H9 (cell line): ENCODE results near the gene AP4B1. TPM values are rescaled to one million over a fixed set of nuclear protein-coding genes. Genes with fewer than 3 reads are reported as not detected.

Experiments
- DNase-seq: peaks from one replicate; pipeline ENCODE4 v3.0.0-alpha.2; 2017
- H2AFZ ChIP-seq: one replicate; pipeline ENCODE4 v1.6.1; 2013; ENCODE audit warnings: mild to moderate bottlenecking, low read length, control low read depth, moderate library complexity
- H2AK5ac ChIP-seq: 2 replicates; pipeline ENCODE4 v1.6.1; 2013; ENCODE audit warnings: low read length, control low read depth, mixed read lengths; ENCODE audit not compliant: insufficient read length
- H2BK120ac ChIP-seq: one replicate; pipeline ENCODE4 v1.6.1; 2013; ENCODE audit warnings: low read depth, mild to moderate bottlenecking, low read length, control low read depth, inconsistent platforms; ENCODE audit not compliant: poor library complexity, severe bottlenecking
- H2BK12ac ChIP-seq: 2 replicates; pipeline ENCODE4 v1.6.1; 2013; ENCODE audit warnings: low read length, control low read depth, mixed read lengths, low read depth; ENCODE audit not compliant: insufficient read length
- H2BK15ac ChIP-seq: 2 replicates; pipeline ENCODE4 v1.6.1; 2013; ENCODE audit warnings: low read depth, low read length, control low read depth
- H2BK20ac ChIP-seq: one replicate; pipeline ENCODE4 v1.6.1; 2013; ENCODE audit warnings: low read depth, mild to moderate bottlenecking, low read length, control low read depth, inconsistent platforms; ENCODE audit not compliant: poor library complexity, severe bottlenecking
- H2BK5ac ChIP-seq: 2 replicates; pipeline ENCODE4 v1.6.1; 2013; ENCODE audit warnings: low read length, control low read depth, mixed read lengths; ENCODE audit not compliant: insufficient read length
- H3K14ac ChIP-seq: 2 replicates; pipeline ENCODE4 v1.6.1; 2013; ENCODE audit warnings: low read length, control low read depth; ENCODE audit not compliant: insufficient read depth
- H3K18ac ChIP-seq: 2 replicates; pipeline ENCODE4 v1.6.1; 2013; ENCODE audit warnings: low read depth, mild to moderate bottlenecking, mixed read lengths, low read length, control low read depth; ENCODE audit not compliant: insufficient read length
- H3K23ac ChIP-seq: 2 replicates; pipeline ENCODE4 v1.6.1; 2013; ENCODE audit warnings: low read length, control low read depth, mixed read lengths, low read depth; ENCODE audit not compliant: insufficient read length
- H3K23me2 ChIP-seq: 2 replicates; pipeline ENCODE4 v1.6.1; 2013; ENCODE audit warnings: low read depth, mild to moderate bottlenecking, mixed read lengths, low read length, control low read depth; ENCODE audit not compliant: insufficient read length, poor library complexity, severe bottlenecking
- H3K27ac ChIP-seq: 2 replicates; pipeline ENCODE4 v1.5.1; 2013; ENCODE audit warnings: low read length, control low read depth, mixed read lengths, low read depth; ENCODE audit not compliant: insufficient read length
- H3K27me3 ChIP-seq: 2 replicates; pipeline ENCODE4 v1.6.1; 2013; ENCODE audit warnings: low read length, control low read depth, inconsistent platforms; ENCODE audit not compliant: insufficient read depth
- H3K4ac ChIP-seq: 2 replicates; pipeline ENCODE4 v1.6.1; 2013; ENCODE audit warnings: low read depth, mild to moderate bottlenecking, control low read depth, inconsistent platforms, low read length, moderate library complexity
- H3K4me1 ChIP-seq: 2 replicates; pipeline ENCODE4 v1.6.1; 2013; ENCODE audit warnings: low read length, control low read depth, inconsistent platforms; ENCODE audit not compliant: insufficient read depth
- H3K4me2 ChIP-seq: 2 replicates; pipeline ENCODE4 v1.6.1; 2013; ENCODE audit warnings: low read length, control low read depth, mixed read lengths; ENCODE audit not compliant: insufficient read length, insufficient read depth
- H3K56ac ChIP-seq: 2 replicates; pipeline ENCODE4 v1.6.1; 2013; ENCODE audit warnings: low read depth, mild to moderate bottlenecking, mixed read lengths, low read length, control low read depth; ENCODE audit not compliant: insufficient read length
- H3K79me1 ChIP-seq: 2 replicates; pipeline ENCODE4 v1.6.1; 2013; ENCODE audit warnings: low read depth, mild to moderate bottlenecking, moderate library complexity, low read length, control low read depth, inconsistent platforms; ENCODE audit not compliant: insufficient read depth, poor library complexity, severe bottlenecking
- H3K79me2 ChIP-seq: 2 replicates; pipeline ENCODE4 v1.6.1; 2013; ENCODE audit warnings: low read length, control low read depth, inconsistent platforms; ENCODE audit not compliant: insufficient read depth
- H3K9ac ChIP-seq: 2 replicates; pipeline ENCODE4 v1.6.1; 2013; ENCODE audit warnings: low read length, control low read depth, mixed read lengths; ENCODE audit not compliant: insufficient read length; ENCODE audit errors: extremely low read depth
- H3K9me3 ChIP-seq: one replicate; pipeline ENCODE4 v1.6.1; 2013; ENCODE audit warnings: low read depth, low read length, inconsistent platforms; ENCODE audit not compliant: control insufficient read depth
- H3T11ph ChIP-seq: one replicate; pipeline ENCODE4 v1.6.1; 2013; ENCODE audit warnings: mild to moderate bottlenecking, low read length, control low read depth, inconsistent platforms
- H4K20me1 ChIP-seq: one replicate; pipeline ENCODE4 v1.6.1; 2013; ENCODE audit not compliant: control insufficient read depth, insufficient read length, insufficient read depth
- H4K5ac ChIP-seq: 2 replicates; pipeline ENCODE4 v1.6.1; 2013; ENCODE audit warnings: low read depth, mild to moderate bottlenecking, mixed read lengths, low read length, control low read depth; ENCODE audit not compliant: insufficient read length
- H4K8ac ChIP-seq: replicated peaks from 2 replicates; pipeline ENCODE4 v1.6.1; 2013; ENCODE audit warnings: low read length, control low read depth, mixed read lengths, low read depth; ENCODE audit not compliant: insufficient read length
- H4K91ac ChIP-seq: 2 replicates; pipeline ENCODE4 v1.6.1; 2013; ENCODE audit warnings: low read depth, mild to moderate bottlenecking, moderate library complexity, mixed read lengths, low read length, control low read depth; ENCODE audit not compliant: insufficient read length
- H3K27ac Mint-ChIP-seq, 3 experiments: 2 replicates in 2 of 3; 3 replicates in 1 of 3; pipeline ENCODE4 v1.8.0; 2020 to 2021; ENCODE audit warnings: mixed read lengths in 3 of 3, mild to moderate bottlenecking in 1 of 3, moderate library complexity in 1 of 3
- H3K27me3 Mint-ChIP-seq: 2 replicates; pipeline ENCODE4 v1.8.0; 2021; ENCODE audit warnings: low read depth, mild to moderate bottlenecking, moderate library complexity, mixed read lengths
- H3K36me3 Mint-ChIP-seq, 3 experiments: 2 replicates in 2 of 3; 3 replicates in 1 of 3; pipeline ENCODE4 v1.8.0; 2020 to 2021; ENCODE audit warnings: low read depth in 3 of 3, mixed read lengths in 3 of 3; ENCODE audit not compliant: insufficient read depth in 1 of 3
- H3K4me1 Mint-ChIP-seq, 2 experiments: 2 replicates each; pipeline ENCODE4 v1.8.0; 2020; ENCODE audit warnings: mixed read lengths in 2 of 2
- H3K4me3 Mint-ChIP-seq, 2 experiments: 2 replicates in 1 of 2; 3 replicates in 1 of 2; pipeline ENCODE4 v1.8.0; 2020 to 2021; ENCODE audit warnings: mild to moderate bottlenecking in 2 of 2, mixed read lengths in 2 of 2, moderate library complexity in 1 of 2
- H3K9me3 Mint-ChIP-seq, 2 experiments: 2 replicates in 1 of 2; 3 replicates in 1 of 2; pipeline ENCODE4 v1.8.0; 2020; ENCODE audit warnings: mild to moderate bottlenecking in 2 of 2, mixed read lengths in 2 of 2, moderate library complexity in 1 of 2
- CTCF ChIP-seq: fragments of 200-600 bp; sonication (generic); conservative IDR thresholded peaks from 3 replicates; pipeline ENCODE4 v1.8.0; 2021; ENCODE audit warnings: antibody characterized with exemption, mild to moderate bottlenecking
- WGBS: extraction: QIAGEN DNeasy Blood & Tissue Kit; methylation state at CpG from one replicate; pipeline ENCODE4 v1.1.7; 2013; ENCODE audit warnings: missing lambda C conversion rate, low lambda C conversion rate, mixed read lengths; ENCODE audit not compliant: insufficient read length; ENCODE audit errors: extremely low coverage; 5-methylcytosine and 5-hydroxymethylcytosine counted together
- total RNA-seq: library from RNA; stranded (reverse); gene quantifications from 2 replicates; pipeline ENCODE4 v1.2.1, GENCODE V29; 2021

Gene AP4B1
- total RNA-seq, 1 experiment from 2014 or later: 19.3 TPM

GRCh38 chr1:113916974-113917373 lies 12.4 kb upstream of the AP4B1 start:
- H2AFZ ChIP-seq: no peak overlapping the region
- no peak overlapping the region for H2BK5ac ChIP-seq
- no peak overlapping the region for H3K56ac ChIP-seq
- no peak overlapping the region for H3K4ac ChIP-seq
- H3K23ac ChIP-seq: no peak overlapping the region
- no peak overlapping the region for H2BK12ac ChIP-seq
- no peaks in the 10 kb centered on the region for H3K23me2 ChIP-seq
- no peak overlapping the region for H3K4me3 Mint-ChIP-seq
- no peaks in the 10 kb centered on the region for H3K79me1 ChIP-seq
- H3T11ph ChIP-seq: no peak overlapping the region
- no peaks in the 10 kb centered on the region for H3K9me3 Mint-ChIP-seq
- H3K14ac ChIP-seq: no peak overlapping the region
- peaks cover 3% of the 10 kb centered on the region in 2 experiments; a peak in 1 of 4 replicates for H3K4me1 Mint-ChIP-seq
- no peaks in the 10 kb centered on the region for H3K4me1 ChIP-seq
- no peaks in the 10 kb centered on the region for H3K27me3 ChIP-seq
- peaks cover 6% of the 10 kb centered on the region for H3K27me3 Mint-ChIP-seq
- H3K4me2 ChIP-seq: no peak overlapping the region
- no CpG with 5 or more reads among the region's 5 CpGs for WGBS
- H2AK5ac ChIP-seq: no peak overlapping the region
- TF ChIP-seq CTCF: no peak
- H2BK15ac ChIP-seq: no peak overlapping the region
- H3K18ac ChIP-seq: no peak overlapping the region
- DNase-seq: no peak
- no peak overlapping the region for H3K9ac ChIP-seq
- no peak overlapping the region for H3K27ac ChIP-seq
- no peak overlapping the region for H2BK120ac ChIP-seq
- no peaks in the 10 kb centered on the region for H4K20me1 ChIP-seq
- H4K8ac ChIP-seq: no peak overlapping the region
- H3K36me3 Mint-ChIP-seq: peaks cover 0 to 1% (median under 1%) of the 10 kb centered on the region in 3 experiments; a peak in 3 of 7 replicates
- H3K9me3 ChIP-seq: no peaks in the 10 kb centered on the region
- no peak overlapping the region for H2BK20ac ChIP-seq
- H4K91ac ChIP-seq: no peak overlapping the region
- H4K5ac ChIP-seq: no peak overlapping the region
- H3K27ac Mint-ChIP-seq: no peak overlapping the region
- no peaks in the 10 kb centered on the region for H3K79me2 ChIP-seq
